Panc1 (cell line): Measurements from ENCODE around the gene SPRING1. TPM values are rescaled to one million over a fixed set of nuclear protein-coding genes. Genes with fewer than 3 reads are reported as not detected.

Source experiments
- ATAC-seq: fragments of 200-7000 bp; cut with Tn5 transposase; 2 replicates; pipeline ENCODE4 v1.9.1; 2020; ENCODE audit warnings: mild to moderate bottlenecking, moderate library complexity
- BruUV-seq: library from RNA; stranded (reverse); fragments of 400-500 nt; replicated peaks from 2 replicates; lab custom pipeline; 2021; lab: Mats Ljungman, UMichigan
- CTCF ChIA-PET: fragments of 300-600 bp; sonication (Branson Sonifier 250); formaldehyde crosslinking; loops from one replicate; lab custom pipeline; 2022; ENCODE audit warnings: antibody characterized with exemption; lab: Charles Lee
- POLR2A ChIA-PET: fragments of 300-600 bp; sonication (Branson Sonifier 250); formaldehyde crosslinking; loops from one replicate; lab custom pipeline; 2022; ENCODE audit warnings: antibody characterized with exemption; lab: Charles Lee
- DNase-seq: peaks from one replicate; pipeline ENCODE4 v3.0.0-alpha.2; 2010; ENCODE audit warnings: low read depth, low spot score
- H3K27ac ChIP-seq: 2 replicates; pipeline ENCODE4 v1.5.1; 2011; ENCODE audit warnings: mild to moderate bottlenecking, low read length, inconsistent platforms
- H3K27me3 ChIP-seq: fragments of 200-500 bp; sonication (Bioruptor generic); 2 replicates; pipeline ENCODE4 v1.6.0; 2014; ENCODE audit warnings: low read length, inconsistent platforms; ENCODE audit not compliant: control insufficient read depth, insufficient read depth
- H3K36me3 ChIP-seq: fragments of 200-500 bp; sonication (Bioruptor generic); 2 replicates; pipeline ENCODE4 v1.5.1; 2014; ENCODE audit warnings: inconsistent platforms, mild to moderate bottlenecking, low read length, moderate library complexity; ENCODE audit not compliant: control insufficient read depth, insufficient read depth
- H3K4me1 ChIP-seq: 2 replicates; pipeline ENCODE4 v1.5.1; 2011; ENCODE audit warnings: inconsistent platforms, mild to moderate bottlenecking, low read length, moderate library complexity; ENCODE audit not compliant: control insufficient read depth, insufficient read depth
- H3K4me3 ChIP-seq, 2 experiments: 2 replicates each; pipeline ENCODE4 v1.5.1; 2011 to 2012; ENCODE audit warnings: low read depth in 2 of 2, low read length in 2 of 2, mild to moderate bottlenecking in 2 of 2, inconsistent platforms in 1 of 2, moderate library complexity in 1 of 2
- H3K9me3 ChIP-seq: fragments of 200-500 bp; sonication (Bioruptor generic); 2 replicates; pipeline ENCODE4 v1.5.1; 2014; ENCODE audit warnings: low read depth, mild to moderate bottlenecking, inconsistent platforms, low read length, moderate library complexity; ENCODE audit not compliant: control insufficient read depth, insufficient read depth
- POLR2AphosphoS5 ChIP-seq: IDR thresholded peaks from 2 replicates; pipeline ENCODE4 v1.6.1; 2012; ENCODE audit warnings: mild to moderate bottlenecking, low read depth, low read length, moderate library complexity
- SIN3A ChIP-seq: IDR thresholded peaks from 2 replicates; pipeline ENCODE4 v1.6.1; 2012; ENCODE audit warnings: low read depth, mild to moderate bottlenecking, low read length, moderate library complexity, borderline replicate concordance; ENCODE audit not compliant: insufficient read depth
- TCF7L2 ChIP-seq: IDR thresholded peaks from 2 replicates; pipeline ENCODE4 v1.6.1; 2011; ENCODE audit warnings: mild to moderate bottlenecking, low read depth, low read length, inconsistent platforms
- in situ Hi-C: cut with HindIII; loops from 2 replicates; pipeline ENCODE4 v1.10.0; 2016; ENCODE audit warnings: low sequenced_read_pairs, low pct_unique_long_range_greater_than_20kb
- intact Hi-C: fragments of 100-400 bp; cut with micrococcal nuclease; formaldehyde crosslinking; loops from one replicate; pipeline ENCODE4 v1.10.0; 2022; ENCODE audit not compliant: unreplicated experiment
- total RNA-seq: library from RNA; stranded (reverse); gene quantifications from one replicate; pipeline ENCODE4 v1.2.1, GENCODE V29; 2021; ENCODE audit not compliant: unreplicated experiment
- TF ChIP-seq, protein P1 (sequence below), 2 experiments: IDR thresholded peaks; 2 replicates each; pipeline ENCODE4 v1.6.1; 2011 to 2012; ENCODE audit warnings: low read depth in 2 of 2, control low read depth in 1 of 2, low read length in 1 of 2, mild to moderate bottlenecking in 1 of 2, moderate library complexity in 1 of 2; ENCODE audit not compliant: insufficient read depth in 1 of 2
- TF ChIP-seq, protein P2 (sequence below): fragments of 450-650 bp; IDR thresholded peaks from 2 replicates; pipeline ENCODE4 v1.5.1; 2017; ENCODE audit warnings: mild to moderate bottlenecking

Gene SPRING1
- total RNA-seq, 1 experiment from 2014 or later = 71.1 TPM

DNA sequence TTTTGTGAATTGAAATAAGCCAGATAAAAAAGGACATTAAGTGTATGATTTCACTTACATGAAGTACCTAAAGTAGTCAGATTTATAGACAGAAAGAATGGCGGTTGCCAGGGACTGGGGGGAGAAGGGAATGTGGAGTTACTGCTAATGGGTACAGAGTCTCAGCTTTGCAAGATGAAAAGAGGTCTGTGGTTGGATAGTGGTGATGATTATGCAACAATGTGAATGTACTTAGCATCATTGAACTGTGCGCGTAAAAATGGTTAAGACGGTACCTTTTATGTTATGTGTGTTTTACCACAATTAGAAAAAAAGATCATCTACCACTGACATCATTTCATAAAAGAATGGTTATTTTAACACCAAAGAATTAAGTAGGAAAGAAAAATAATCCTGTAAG is 36.2 kb upstream of the SPRING1 start:
- in situ Hi-C loops = no loop called here
- BruUV-seq = no TSS peak

DNA sequence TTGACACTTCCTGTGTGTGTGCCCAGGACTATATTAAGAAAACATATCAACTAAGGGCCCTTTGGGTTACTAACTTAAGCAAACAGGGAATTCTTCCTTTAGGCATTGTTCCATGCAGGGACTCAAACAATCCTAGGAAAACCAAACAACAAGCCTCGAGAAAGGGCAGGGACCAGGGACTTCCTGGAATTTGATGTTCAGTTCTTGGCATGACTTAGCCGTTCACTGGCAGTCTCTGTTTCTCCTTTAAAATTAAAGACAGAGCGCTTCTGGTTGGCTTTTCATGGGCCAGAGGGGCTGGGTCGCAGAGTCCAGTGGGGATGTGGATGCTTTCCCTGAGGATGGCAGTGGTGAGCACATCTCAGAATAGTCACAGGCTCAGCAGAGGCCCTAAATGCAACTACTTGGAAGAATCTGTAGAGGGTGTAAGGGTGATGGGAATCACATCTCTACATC is 35.4 kb upstream of the SPRING1 start:
- no peak overlapping the region for H3K4me3 ChIP-seq
- no peak for DNase-seq
- H3K27ac ChIP-seq = no peak overlapping the region
- no peaks in the 10 kb centered on the region for H3K4me1 ChIP-seq
- H3K36me3 ChIP-seq = no peaks in the 10 kb centered on the region
- no peaks in the 10 kb centered on the region for H3K27me3 ChIP-seq
- no peaks in the 10 kb centered on the region for H3K9me3 ChIP-seq
- peak; percentile 70 for ATAC-seq
- TF ChIP-seq, protein P1, sequence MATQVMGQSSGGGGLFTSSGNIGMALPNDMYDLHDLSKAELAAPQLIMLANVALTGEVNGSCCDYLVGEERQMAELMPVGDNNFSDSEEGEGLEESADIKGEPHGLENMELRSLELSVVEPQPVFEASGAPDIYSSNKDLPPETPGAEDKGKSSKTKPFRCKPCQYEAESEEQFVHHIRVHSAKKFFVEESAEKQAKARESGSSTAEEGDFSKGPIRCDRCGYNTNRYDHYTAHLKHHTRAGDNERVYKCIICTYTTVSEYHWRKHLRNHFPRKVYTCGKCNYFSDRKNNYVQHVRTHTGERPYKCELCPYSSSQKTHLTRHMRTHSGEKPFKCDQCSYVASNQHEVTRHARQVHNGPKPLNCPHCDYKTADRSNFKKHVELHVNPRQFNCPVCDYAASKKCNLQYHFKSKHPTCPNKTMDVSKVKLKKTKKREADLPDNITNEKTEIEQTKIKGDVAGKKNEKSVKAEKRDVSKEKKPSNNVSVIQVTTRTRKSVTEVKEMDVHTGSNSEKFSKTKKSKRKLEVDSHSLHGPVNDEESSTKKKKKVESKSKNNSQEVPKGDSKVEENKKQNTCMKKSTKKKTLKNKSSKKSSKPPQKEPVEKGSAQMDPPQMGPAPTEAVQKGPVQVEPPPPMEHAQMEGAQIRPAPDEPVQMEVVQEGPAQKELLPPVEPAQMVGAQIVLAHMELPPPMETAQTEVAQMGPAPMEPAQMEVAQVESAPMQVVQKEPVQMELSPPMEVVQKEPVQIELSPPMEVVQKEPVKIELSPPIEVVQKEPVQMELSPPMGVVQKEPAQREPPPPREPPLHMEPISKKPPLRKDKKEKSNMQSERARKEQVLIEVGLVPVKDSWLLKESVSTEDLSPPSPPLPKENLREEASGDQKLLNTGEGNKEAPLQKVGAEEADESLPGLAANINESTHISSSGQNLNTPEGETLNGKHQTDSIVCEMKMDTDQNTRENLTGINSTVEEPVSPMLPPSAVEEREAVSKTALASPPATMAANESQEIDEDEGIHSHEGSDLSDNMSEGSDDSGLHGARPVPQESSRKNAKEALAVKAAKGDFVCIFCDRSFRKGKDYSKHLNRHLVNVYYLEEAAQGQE (IDR thresholded peaks at IDR 0.05; ENCODE audit: insufficient read depth in 1 of 2, low read depth in 2 of 2, low read length in 1 of 2) = no peak
- no peak for TF ChIP-seq POLR2AphosphoS5
- intact Hi-C loops (no loop called here), in situ Hi-C loops (no loop called here)
- BruUV-seq = no TSS peak
- ChIA-PET CTCF (no interaction called here), POLR2A (no interaction called here)

More for the DNA sequence above, 36.2 kb upstream of the SPRING1 start:
- ChIA-PET POLR2A (interaction anchor here (0.6 kb wide), 1 partner anchor 73 kb away, joined by 12 read pairs; no protein-coding TSS in a partner anchor), CTCF (no interaction called here)
- intact Hi-C loops = no loop called here
- Histone ChIP-seq H3K9me3 (no peaks in the 10 kb centered on the region), H3K4me1 (no peaks in the 10 kb centered on the region), H3K27me3 (no peaks in the 10 kb centered on the region), H3K27ac (no peak overlapping the region), H3K36me3 (no peaks in the 10 kb centered on the region), H3K4me3 (no peak overlapping the region)
- DNase-seq (no peak), ATAC-seq (no peak)
- TF ChIP-seq SIN3A (no peak), POLR2AphosphoS5 (no peak), TCF7L2 (no peak)
- TF ChIP-seq, protein P2, sequence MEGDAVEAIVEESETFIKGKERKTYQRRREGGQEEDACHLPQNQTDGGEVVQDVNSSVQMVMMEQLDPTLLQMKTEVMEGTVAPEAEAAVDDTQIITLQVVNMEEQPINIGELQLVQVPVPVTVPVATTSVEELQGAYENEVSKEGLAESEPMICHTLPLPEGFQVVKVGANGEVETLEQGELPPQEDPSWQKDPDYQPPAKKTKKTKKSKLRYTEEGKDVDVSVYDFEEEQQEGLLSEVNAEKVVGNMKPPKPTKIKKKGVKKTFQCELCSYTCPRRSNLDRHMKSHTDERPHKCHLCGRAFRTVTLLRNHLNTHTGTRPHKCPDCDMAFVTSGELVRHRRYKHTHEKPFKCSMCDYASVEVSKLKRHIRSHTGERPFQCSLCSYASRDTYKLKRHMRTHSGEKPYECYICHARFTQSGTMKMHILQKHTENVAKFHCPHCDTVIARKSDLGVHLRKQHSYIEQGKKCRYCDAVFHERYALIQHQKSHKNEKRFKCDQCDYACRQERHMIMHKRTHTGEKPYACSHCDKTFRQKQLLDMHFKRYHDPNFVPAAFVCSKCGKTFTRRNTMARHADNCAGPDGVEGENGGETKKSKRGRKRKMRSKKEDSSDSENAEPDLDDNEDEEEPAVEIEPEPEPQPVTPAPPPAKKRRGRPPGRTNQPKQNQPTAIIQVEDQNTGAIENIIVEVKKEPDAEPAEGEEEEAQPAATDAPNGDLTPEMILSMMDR = no peak
- TF ChIP-seq, protein P1 (IDR thresholded peaks at IDR 0.05; ENCODE audit: insufficient read depth in 1 of 2, low read depth in 2 of 2, low read length in 1 of 2) = no peak
